ENCODE data around the gene HNRNPL. TPM values are rescaled to one million over a fixed set of nuclear protein-coding genes. Genes with fewer than 3 reads are reported as not detected.

The HNRNPL gene
- total and polyA plus RNA-seq, 2 of the 8 experiments (the other 6 are each of a cell fraction or from before 2014, with no cell fraction given): 404 to 779 TPM

DNA sequence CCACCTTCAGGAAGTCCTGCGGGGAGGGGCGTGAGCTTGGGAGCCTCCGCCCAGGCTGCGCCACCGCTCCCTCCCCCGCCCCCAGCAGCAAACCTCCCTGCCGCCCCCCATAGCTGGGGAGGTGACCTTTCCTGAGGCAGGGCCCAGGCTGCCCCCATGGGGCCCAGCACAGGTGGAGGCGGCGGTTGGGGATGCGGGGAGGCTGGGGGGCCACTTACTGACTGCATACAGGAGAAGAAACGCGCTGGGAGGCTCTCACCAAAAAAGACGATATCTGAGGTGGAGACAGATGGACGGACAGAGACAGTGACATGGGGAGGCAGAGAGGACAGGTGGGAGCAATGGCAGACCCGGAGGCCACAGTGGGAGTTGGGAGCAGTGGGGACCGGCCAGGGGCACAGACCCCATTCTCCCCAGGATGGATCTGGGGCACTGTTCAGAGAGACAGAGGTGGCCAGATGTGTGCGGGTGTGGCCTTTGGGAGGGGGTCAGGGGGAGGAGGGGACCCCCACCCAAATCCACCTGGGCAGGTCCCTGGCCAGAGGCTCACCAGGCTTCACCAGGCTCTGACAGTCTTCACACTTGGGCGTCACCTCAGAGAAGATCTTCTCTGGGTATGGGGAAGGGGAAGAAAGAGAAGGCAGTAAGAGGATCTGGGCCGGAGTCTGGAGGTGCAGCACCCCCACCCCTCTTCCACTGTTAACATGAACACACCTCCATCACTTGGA, 31.3 kb upstream of the HNRNPL start:
- DNase-seq (ENCODE audit: low read depth in 1 of 2, low spot score in 2 of 2) (no peak), FAIRE-seq (no peak)
- no peak overlapping the region for H2BK15ac ChIP-seq (ENCODE audit: low read length)
- ChIA-PET POLR2A (ENCODE audit: partially characterized antibody) (interaction anchor here (0.6 to 6.1 kb wide), 4 partner anchors 10 to 195 kb away, joined by 4 to 35 read pairs (median 4); no protein-coding TSS in a partner anchor), CTCF (ENCODE audit: partially characterized antibody) (interaction anchor here (0.7 to 2.5 kb wide), 4 partner anchors 11 to 29 kb away, joined by 4 to 20 read pairs (median 6); no protein-coding TSS in a partner anchor)
- no peak overlapping the region for H2BK5ac ChIP-seq (ENCODE audit: low read depth, low read length)
- H2BK120ac ChIP-seq (replicated peaks; ENCODE audit: low read depth, low read length): no peak overlapping the region
- H3K4me2 ChIP-seq (ENCODE audit: insufficient read depth in 1 of 2, low read depth in 2 of 2, low read length in 2 of 2): no peak overlapping the region
- H4K20me1 ChIP-seq (replicated peaks in 1 of 2; ENCODE audit: control insufficient read depth in 1 of 2, insufficient read depth in 2 of 2, low read length in 2 of 2): no peaks in the 10 kb centered on the region
- H2BK12ac ChIP-seq (ENCODE audit: low read depth, low read length): no peak overlapping the region
- H4K5ac ChIP-seq (ENCODE audit: insufficient read length, low read depth, low read length): no peak overlapping the region
- H3K79me2 ChIP-seq (ENCODE audit: control insufficient read depth in 1 of 2, insufficient read depth in 2 of 2, low read length in 2 of 2): no peaks in the 10 kb centered on the region
- no peak overlapping the region for H3K27ac ChIP-seq (ENCODE audit: low read depth, low read length)
- TF ChIP-seq SAP30 (IDR thresholded peaks at IDR 0.05; ENCODE audit: insufficient read depth, insufficient replicate concordance, low read length) (no peak), CEBPB (IDR thresholded peaks at IDR 0.05; ENCODE audit: low read depth, low read length) (no peak), KDM4A (IDR thresholded peaks at IDR 0.05; ENCODE audit: low read depth, low read length, severe bottlenecking) (no peak), NRF1 (IDR thresholded peaks at IDR 0.05; ENCODE audit: low read depth, low read length) (no peak), GABPA (IDR thresholded peaks at IDR 0.05; ENCODE audit: borderline replicate concordance, insufficient read depth, low read length) (no peak), BRCA1 (IDR thresholded peaks at IDR 0.05; ENCODE audit: low read depth, low read length) (no peak), JUND (IDR thresholded peaks at IDR 0.05; ENCODE audit: low read length) (no peak)
- TF ChIP-seq, protein P1, sequence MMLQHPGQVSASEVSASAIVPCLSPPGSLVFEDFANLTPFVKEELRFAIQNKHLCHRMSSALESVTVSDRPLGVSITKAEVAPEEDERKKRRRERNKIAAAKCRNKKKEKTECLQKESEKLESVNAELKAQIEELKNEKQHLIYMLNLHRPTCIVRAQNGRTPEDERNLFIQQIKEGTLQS (IDR thresholded peaks at IDR 0.05; ENCODE audit: insufficient read depth, low read depth, low read length): no peak
- H3K56ac ChIP-seq (replicated peaks; ENCODE audit: insufficient read length, low read depth, low read length): no peak overlapping the region
- 0 out of 2 replicates have a peak overlapping the region, but pooled peaks have one; percentile 21 for H4K8ac ChIP-seq (ENCODE audit: extremely low read depth, insufficient read depth, low read length)
- no peak overlapping the region for H2BK20ac ChIP-seq (ENCODE audit: low read length)
- 90% methylated on average over 12 of the region's 19 CpGs; no CpG with 5 or more reads in 1 of the 2 experiments for WGBS, 2 experiments (ENCODE audit: extremely low coverage in 1 of 2, insufficient coverage in 1 of 2, insufficient read length in 1 of 2, insufficient replicate concordance in 2 of 2, low coverage in 1 of 2, low lambda C conversion rate in 2 of 2, missing lambda C conversion rate in 1 of 2)
- no peak overlapping the region for H3K9ac ChIP-seq (replicated peaks in 1 of 4; ENCODE audit: extremely low read depth in 1 of 4, low read depth in 3 of 4, low read length in 3 of 4)
- no peak overlapping the region for H2AFZ ChIP-seq (ENCODE audit: low read length)
- H4K91ac ChIP-seq (replicated peaks; ENCODE audit: insufficient read length, low read length): no peak overlapping the region
- no peaks in the 10 kb centered on the region for H3K27me3 ChIP-seq (replicated peaks in 1 of 4; ENCODE audit: control insufficient read depth in 3 of 4, extremely low read depth in 1 of 4, insufficient read depth in 3 of 4, low read length in 3 of 4)
- H3K4me3 ChIP-seq (ENCODE audit: extremely low read depth in 1 of 4, insufficient read depth in 2 of 4, low read depth in 3 of 4, low read length in 4 of 4): no peak overlapping the region
- H3K23ac ChIP-seq (ENCODE audit: insufficient read length): no peak overlapping the region
- no peaks in the 10 kb centered on the region for H3K36me3 ChIP-seq (ENCODE audit: control insufficient read depth in 2 of 4, insufficient read depth in 4 of 4, low read length in 3 of 4)
- H2AK5ac ChIP-seq (ENCODE audit: low read depth, low read length): no peak overlapping the region
- no peaks in the 10 kb centered on the region for H3K9me3 ChIP-seq (ENCODE audit: insufficient read depth in 2 of 2, low read depth in 1 of 2, low read length in 1 of 2)
- no peak overlapping the region for H3K4ac ChIP-seq (replicated peaks; ENCODE audit: insufficient read length, low read depth, low read length)
- no peaks in the 10 kb centered on the region for H3K79me1 ChIP-seq (ENCODE audit: low read depth, low read length)
- H3K4me1 ChIP-seq (replicated peaks in 1 of 4; ENCODE audit: control insufficient read depth in 3 of 4, insufficient read depth in 4 of 4, low read length in 3 of 4): peaks cover 0 to 8% (median 3%) of the 10 kb centered on the region in 4 experiments; a peak in 6 of 7 replicates
- H3K23me2 ChIP-seq (ENCODE audit: low read depth, low read length): no peaks in the 10 kb centered on the region
- no peak overlapping the region for H3K18ac ChIP-seq (ENCODE audit: extremely low read depth, low read length)
- H3K14ac ChIP-seq (ENCODE audit: insufficient read length): no peak overlapping the region

Measured in H1 (cell line).